Measurements from ENCODE around the gene TSTD2.
"Not testable (repeated sequence)": the region's sequence is repeated elsewhere in the genome, so short reads cannot be mapped to it uniquely, and the experiment has no call there.

The TSTD2 gene

GRCh38 chr9:97627624-97628023, 5.5 kb downstream of the TSTD2 start:
- Histone ChIP-seq H3K9me2 (replicated peaks; ENCODE audit: control insufficient read depth, low read length) (no peaks in the 10 kb centered on the region), H3K4me2 (ENCODE audit: low read length) (no peak overlapping the region), H3K27me3 (ENCODE audit: control insufficient read depth, low read length) (no peaks in the 10 kb centered on the region), H3F3A (ENCODE audit: control insufficient read depth, insufficient read depth) (peaks cover under 1% of the 10 kb centered on the region; the same call in 1 of the 2 replicates), H4K20me1 (ENCODE audit: control insufficient read depth, insufficient read depth, low read depth, low read length) (no peaks in the 10 kb centered on the region), H3K9me3 (ENCODE audit: control insufficient read depth, insufficient read depth, low read length) (no peaks in the 10 kb centered on the region), H3K4me3 (ENCODE audit: low read length) (no peak overlapping the region), H3K27ac (ENCODE audit: low read depth, low read length) (no peak overlapping the region), H3K79me2 (ENCODE audit: control insufficient read depth, low read length) (peaks cover 59% of the 10 kb centered on the region), H3K36me3 (ENCODE audit: control insufficient read depth, low read length) (peaks cover 65% of the 10 kb centered on the region), H3K4me1 (ENCODE audit: control insufficient read depth, low read length) (peaks cover 18% of the 10 kb centered on the region)
- no peak for TF ChIP-seq EZH2phosphoT487 (IDR thresholded peaks at IDR 0.05; ENCODE audit: borderline replicate concordance, low read length)
- TF ChIP-seq CTCF (IDR thresholded peaks at IDR 0.05; ENCODE audit: low read depth, low read length, poor library complexity, severe bottlenecking), result no peak

GRCh38 chr9:97625620-97626019, 7.5 kb downstream of the TSTD2 start:
- H3K27me3 ChIP-seq (ENCODE audit: control insufficient read depth, low read length), result no peaks in the 10 kb centered on the region
- H3K9me2 ChIP-seq (replicated peaks; ENCODE audit: control insufficient read depth, low read length), result no peaks in the 10 kb centered on the region
- no peaks in the 10 kb centered on the region for H3F3A ChIP-seq (ENCODE audit: control insufficient read depth, insufficient read depth)
- no peaks in the 10 kb centered on the region for H3K9me3 ChIP-seq (ENCODE audit: control insufficient read depth, insufficient read depth, low read length)
- no peaks in the 10 kb centered on the region for H4K20me1 ChIP-seq (ENCODE audit: control insufficient read depth, insufficient read depth, low read depth, low read length)
- no peak overlapping the region for H3K4me3 ChIP-seq (ENCODE audit: low read length)
- H3K4me2 ChIP-seq (ENCODE audit: low read length), result no peak overlapping the region
- TF ChIP-seq CTCF (IDR thresholded peaks at IDR 0.05; ENCODE audit: low read depth, low read length, poor library complexity, severe bottlenecking) (no peak), EZH2phosphoT487 (IDR thresholded peaks at IDR 0.05; ENCODE audit: borderline replicate concordance, low read length) (no peak)
- H3K27ac ChIP-seq (ENCODE audit: low read depth, low read length), result no peak overlapping the region
- H3K4me1 ChIP-seq (ENCODE audit: control insufficient read depth, low read length), result peaks cover 8% of the 10 kb centered on the region
- peaks cover 39% of the 10 kb centered on the region for H3K79me2 ChIP-seq (ENCODE audit: control insufficient read depth, low read length)
- peaks cover 83% of the 10 kb centered on the region for H3K36me3 ChIP-seq (ENCODE audit: control insufficient read depth, low read length)

- Histone ChIP-seq H3K4me1 (ENCODE audit: control insufficient read depth, low read length) (peaks cover 3% of the 10 kb centered on the region), H3K4me2 (ENCODE audit: low read length) (no peak overlapping the region), H3K79me2 (ENCODE audit: control insufficient read depth, low read length) (peaks cover 22% of the 10 kb centered on the region), H3K9me3 (ENCODE audit: control insufficient read depth, insufficient read depth, low read length) (no peaks in the 10 kb centered on the region), H3K36me3 (ENCODE audit: control insufficient read depth, low read length) (peaks cover 75% of the 10 kb centered on the region), H3F3A (ENCODE audit: control insufficient read depth, insufficient read depth) (no peaks in the 10 kb centered on the region), H3K27ac (ENCODE audit: low read depth, low read length) (no peak overlapping the region), H4K20me1 (ENCODE audit: control insufficient read depth, insufficient read depth, low read depth, low read length) (no peaks in the 10 kb centered on the region), H3K27me3 (ENCODE audit: control insufficient read depth, low read length) (no peaks in the 10 kb centered on the region), H3K9me2 (replicated peaks; ENCODE audit: control insufficient read depth, low read length) (no peaks in the 10 kb centered on the region), H3K4me3 (ENCODE audit: low read length) (no peak overlapping the region)
- TF ChIP-seq EZH2phosphoT487 (IDR thresholded peaks at IDR 0.05; ENCODE audit: borderline replicate concordance, low read length) (no peak), CTCF (IDR thresholded peaks at IDR 0.05; ENCODE audit: low read depth, low read length, poor library complexity, severe bottlenecking) (no peak)
These were observed 9.2 kb downstream of the TSTD2 start for GRCh38 chr9:97623946-97624345.

GRCh38 chr9:97622483-97622882, 10.7 kb downstream of the TSTD2 start:
- H3K4me2 ChIP-seq (ENCODE audit: low read length); H3F3A ChIP-seq (ENCODE audit: control insufficient read depth, insufficient read depth); H3K27me3 ChIP-seq (ENCODE audit: control insufficient read depth, low read length); H4K20me1 ChIP-seq (ENCODE audit: control insufficient read depth, insufficient read depth, low read depth, low read length); H3K9me3 ChIP-seq (ENCODE audit: control insufficient read depth, insufficient read depth, low read length); H3K4me3 ChIP-seq (ENCODE audit: low read length); H3K79me2 ChIP-seq (ENCODE audit: control insufficient read depth, low read length); H3K9me2 ChIP-seq (replicated peaks; ENCODE audit: control insufficient read depth, low read length); H3K27ac ChIP-seq (ENCODE audit: low read depth, low read length); H3K4me1 ChIP-seq (ENCODE audit: control insufficient read depth, low read length): not testable (repeated sequence)
- H3K36me3 ChIP-seq (ENCODE audit: control insufficient read depth, low read length), result peaks cover 77% of the 10 kb centered on the region

- H3K4me2 ChIP-seq (ENCODE audit: low read length); H3F3A ChIP-seq (ENCODE audit: control insufficient read depth, insufficient read depth); H4K20me1 ChIP-seq (ENCODE audit: control insufficient read depth, insufficient read depth, low read depth, low read length); H3K4me3 ChIP-seq (ENCODE audit: low read length); H3K4me1 ChIP-seq (ENCODE audit: control insufficient read depth, low read length); H3K9me2 ChIP-seq (replicated peaks; ENCODE audit: control insufficient read depth, low read length); H3K79me2 ChIP-seq (ENCODE audit: control insufficient read depth, low read length); H3K27me3 ChIP-seq (ENCODE audit: control insufficient read depth, low read length); H3K27ac ChIP-seq (ENCODE audit: low read depth, low read length); H3K9me3 ChIP-seq (ENCODE audit: control insufficient read depth, insufficient read depth, low read length): not testable (repeated sequence)
- peaks cover 74% of the 10 kb centered on the region for H3K36me3 ChIP-seq (ENCODE audit: control insufficient read depth, low read length)
These were observed 13.1 kb downstream of the TSTD2 start for GRCh38 chr9:97620063-97620462.
